IMR-90 (cell line): Measurements from ENCODE around the gene INPP4A. TPM values are rescaled to one million over a fixed set of nuclear protein-coding genes. Genes with fewer than 3 reads are reported as not detected.

Experiments
- ATAC-seq: fragments of 200-7000 bp; cut with Tn5 transposase; 2 replicates; pipeline ENCODE4 v1.9.1; 2020; ENCODE audit warnings: low read depth, mild to moderate bottlenecking, moderate library complexity
- BruUV-seq: library from RNA; stranded (reverse); fragments of 400-500 nt; replicated peaks from 2 replicates; lab custom pipeline; 2021; lab: Mats Ljungman, UMichigan
- CTCF ChIA-PET: fragments of 300-600 bp; formaldehyde crosslinking; extraction: SDS; loops from one replicate; lab custom pipeline; 2021; ENCODE audit warnings: antibody characterized with exemption; lab: Yijun Ruan, JAX
- POLR2A ChIA-PET: fragments of 300-600 bp; sonication (Branson Sonifier 250); formaldehyde crosslinking; loops from one replicate; lab custom pipeline; 2022; ENCODE audit warnings: antibody characterized with exemption; ENCODE audit not compliant: unreplicated experiment; lab: Charles Lee
- DNase-seq: peaks from one replicate; pipeline ENCODE4 v3.0.0; 2013
- H2AFZ ChIP-seq: replicated peaks from 2 replicates; pipeline ENCODE3; 2013; ENCODE audit warnings: low read length, mild to moderate bottlenecking; ENCODE audit not compliant: poor library complexity
- H2AK5ac ChIP-seq: 2 replicates; pipeline ENCODE4 v1.6.1; 2013; ENCODE audit warnings: low read depth, low read length, inconsistent platforms
- H2AK9ac ChIP-seq: replicated peaks from 2 replicates; pipeline ENCODE3; 2013; ENCODE audit warnings: mild to moderate bottlenecking, low read depth, low read length, moderate library complexity; ENCODE audit not compliant: poor library complexity
- H2BK120ac ChIP-seq: 2 replicates; pipeline ENCODE4 v1.6.1; 2013; ENCODE audit warnings: low read depth, low read length, inconsistent platforms
- H2BK15ac ChIP-seq: 3 replicates; pipeline ENCODE4 v1.6.1; 2013; ENCODE audit warnings: low read depth, low read length, inconsistent platforms
- H2BK20ac ChIP-seq: 2 replicates; pipeline ENCODE4 v1.6.1; 2013; ENCODE audit warnings: low read depth, mild to moderate bottlenecking, inconsistent platforms, low read length, moderate library complexity
- H2BK5ac ChIP-seq: 2 replicates; pipeline ENCODE4 v1.6.1; 2013; ENCODE audit warnings: mild to moderate bottlenecking, low read depth, low read length, inconsistent platforms; ENCODE audit not compliant: poor library complexity, severe bottlenecking
- H3K14ac ChIP-seq: replicated peaks from 2 replicates; pipeline ENCODE4 v1.6.1; 2013; ENCODE audit warnings: low read depth, low read length, inconsistent platforms
- H3K18ac ChIP-seq: 2 replicates; pipeline ENCODE4 v1.6.1; 2013; ENCODE audit warnings: low read depth, low read length, control low read depth
- H3K23ac ChIP-seq: 2 replicates; pipeline ENCODE4 v1.6.1; 2013; ENCODE audit warnings: low read depth, low read length, inconsistent platforms
- H3K27ac ChIP-seq: 2 replicates; pipeline ENCODE4 v1.5.1; 2013; ENCODE audit warnings: mild to moderate bottlenecking, control low read depth, low read length; ENCODE audit not compliant: insufficient read depth
- H3K27me3 ChIP-seq: 2 replicates; pipeline ENCODE4 v1.6.1; 2013; ENCODE audit warnings: low read length; ENCODE audit not compliant: control insufficient read depth, insufficient read depth
- H3K36me3 ChIP-seq: 2 replicates; pipeline ENCODE4 v1.6.1; 2013; ENCODE audit warnings: low read length, mixed read lengths; ENCODE audit not compliant: control insufficient read depth, insufficient read depth
- H3K4ac ChIP-seq: 2 replicates; pipeline ENCODE4 v1.6.1; 2013; ENCODE audit warnings: low read depth, low read length, inconsistent platforms
- H3K4me1 ChIP-seq: 2 replicates; pipeline ENCODE4 v1.6.1; 2013; ENCODE audit warnings: low read length, mixed read lengths; ENCODE audit not compliant: control insufficient read depth, insufficient read depth
- H3K4me2 ChIP-seq: 2 replicates; pipeline ENCODE4 v1.6.1; 2013; ENCODE audit warnings: low read depth, mild to moderate bottlenecking, control low read depth, low read length, moderate library complexity
- H3K4me3 ChIP-seq: 2 replicates; pipeline ENCODE4 v1.5.1; 2013; ENCODE audit warnings: low read depth, mild to moderate bottlenecking, control low read depth, low read length, moderate library complexity; ENCODE audit not compliant: insufficient read depth
- H3K56ac ChIP-seq: 2 replicates; pipeline ENCODE4 v1.6.1; 2013; ENCODE audit warnings: low read length, inconsistent platforms; ENCODE audit not compliant: insufficient read depth; ENCODE audit errors: extremely low read depth
- H3K79me1 ChIP-seq, 2 experiments: 2 replicates each; pipeline ENCODE4 v1.6.1; 2013; ENCODE audit warnings: low read length in 2 of 2, inconsistent platforms in 1 of 2, low read depth in 1 of 2
- H3K9ac ChIP-seq: 2 replicates; pipeline ENCODE4 v1.6.1; 2013; ENCODE audit warnings: low read depth, low read length, control low read depth
- H3K9me1 ChIP-seq: 2 replicates; pipeline ENCODE4 v1.6.1; 2013; ENCODE audit warnings: low read length, inconsistent platforms; ENCODE audit not compliant: insufficient read depth
- H3K9me3 ChIP-seq: 2 replicates; pipeline ENCODE4 v1.6.1; 2013; ENCODE audit warnings: low read length; ENCODE audit not compliant: control insufficient read depth, insufficient read depth
- H4K20me1 ChIP-seq: 2 replicates; pipeline ENCODE4 v1.6.1; 2013; ENCODE audit warnings: low read length, inconsistent platforms; ENCODE audit not compliant: insufficient read depth
- H4K5ac ChIP-seq: 2 replicates; pipeline ENCODE4 v1.6.1; 2013; ENCODE audit warnings: mild to moderate bottlenecking, low read depth, low read length, control low read depth
- H4K8ac ChIP-seq, 2 experiments: 2 replicates each; pipeline ENCODE4 v1.6.1; 2013; ENCODE audit warnings: low read depth in 2 of 2, low read length in 2 of 2, control low read depth in 1 of 2, inconsistent platforms in 1 of 2
- H4K91ac ChIP-seq: 2 replicates; pipeline ENCODE4 v1.6.1; 2013; ENCODE audit warnings: low read depth, low read length, inconsistent platforms; ENCODE audit not compliant: insufficient read depth
- BHLHE40 ChIP-seq: fragments of 150-350 bp; IDR thresholded peaks from 2 replicates; pipeline ENCODE4 v1.6.1; 2016; ENCODE audit warnings: mild to moderate bottlenecking, low read depth, low read length
- CHD1 ChIP-seq: IDR thresholded peaks from 2 replicates; pipeline ENCODE4 v1.6.1; 2012; ENCODE audit warnings: low read depth, low read length, improper control_type of control experiment
- MAZ ChIP-seq: IDR thresholded peaks from 2 replicates; pipeline ENCODE4 v1.6.1; 2012; ENCODE audit warnings: low read depth, mild to moderate bottlenecking, low read length, improper control_type of control experiment, moderate library complexity, borderline replicate concordance
- USF2 ChIP-seq: fragments of 150-350 bp; IDR thresholded peaks from 2 replicates; pipeline ENCODE4 v1.6.1; 2017; ENCODE audit warnings: mild to moderate bottlenecking, antibody characterized with exemption, low read length, low read depth
- WGBS, 2 experiments: methylation state at CpG; one replicate each; pipeline versions ENCODE4 v1.1.5 to v1.1.7; 2013; ENCODE audit warnings: missing lambda C conversion rate in 2 of 2; ENCODE audit not compliant: insufficient read length in 1 of 2; ENCODE audit errors: extremely low coverage in 2 of 2; 5-methylcytosine and 5-hydroxymethylcytosine counted together
- dilution Hi-C: fragments of 300-500 bp; cut with HindIII; formaldehyde crosslinking; loops from one replicate; pipeline ENCODE4 v1.14.3; 2018; ENCODE audit warnings: low sequenced_read_pairs; ENCODE audit not compliant: unreplicated experiment
- in situ Hi-C: fragments of 300-500 bp; cut with MboI; formaldehyde crosslinking; loops from 3 replicates; pipeline ENCODE4 v1.14.3; 2019; ENCODE audit warnings: low sequenced_read_pairs, inconsistent platforms, mixed read lengths
- intact Hi-C: fragments of 100-400 bp; cut with micrococcal nuclease; formaldehyde crosslinking; loops from 2 replicates; pipeline ENCODE4 v1.10.0; 2022
- polyA plus RNA-seq, 3 experiments: library from polyadenylated mRNA; depleted of rRNA; stranded (reverse); fragments of >200 nt; gene quantifications; 2 replicates each; pipeline ENCODE4 v1.2.3, GENCODE V29; 2012; ENCODE audit warnings: low replicate concordance in 1 of 3
- total RNA-seq: library from RNA; depleted of rRNA; stranded (reverse); fragments of >200 nt; gene quantifications from 2 replicates; pipeline ENCODE4 v1.2.3, GENCODE V29; 2012

Gene INPP4A
- total and polyA plus RNA-seq, 2 of the 4 experiments (the other 2 are of a cell fraction) = 14.5 to 27.1 TPM

GRCh38 chr2:98479959-98480524 lies 35.4 kb downstream of the INPP4A start:
- H4K8ac ChIP-seq = no peak overlapping the region
- BruUV-seq = no TSS peak
- POLR2A ChIA-PET = interaction anchor here (0.9 to 1.3 kb wide), 2 partner anchors 8 to 35 kb away, joined by 3 to 5 read pairs; partner anchors contain the start of gene INPP4A
- H4K20me1 ChIP-seq = peaks cover 79% of the 10 kb centered on the region
- no peak overlapping the region for H3K56ac ChIP-seq
- H2BK120ac ChIP-seq = no peak overlapping the region
- CTCF ChIA-PET = interaction anchor here (0.7 to 1.3 kb wide), 2 partner anchors 9 to 67 kb away, joined by 3 read pairs; no protein-coding TSS in a partner anchor
- H2AK5ac ChIP-seq = no peak overlapping the region
- H3K4ac ChIP-seq = no peak overlapping the region
- no peak overlapping the region for H2BK15ac ChIP-seq
- H3K4me1 ChIP-seq = peaks cover 11% of the 10 kb centered on the region
- no peak overlapping the region for H2AFZ ChIP-seq
- dilution Hi-C loops = no loop called here
- DNase-seq = peak; percentile 62
- H3K4me3 ChIP-seq = no peak overlapping the region
- H4K91ac ChIP-seq = no peak overlapping the region
- no peak overlapping the region for H3K9ac ChIP-seq
- in situ Hi-C loops = no loop called here
- no peak overlapping the region for H2BK5ac ChIP-seq
- no peak overlapping the region for H3K18ac ChIP-seq
- H3K9me1 ChIP-seq = peaks cover 12% of the 10 kb centered on the region; the same call in 1 of the 2 replicates
- H3K4me2 ChIP-seq = no peak overlapping the region
- H2BK20ac ChIP-seq = no peak overlapping the region
- ATAC-seq = peak; percentile 85
- no peak overlapping the region for H3K27ac ChIP-seq
- H3K14ac ChIP-seq = no peak overlapping the region
- H4K5ac ChIP-seq = no peak overlapping the region
- intact Hi-C loops = no loop called here
- H3K36me3 ChIP-seq = no peaks in the 10 kb centered on the region
- no peak for TF ChIP-seq MAZ
- no peak for TF ChIP-seq CHD1
- TF ChIP-seq BHLHE40 = no peak
- no peak for TF ChIP-seq USF2
- peaks cover 29 to 76% of the 10 kb centered on the region in 2 experiments; a peak in 3 of 4 replicates for H3K79me1 ChIP-seq
- H3K27me3 ChIP-seq = no peaks in the 10 kb centered on the region
- peak overlapping the region; percentile 29 for H2AK9ac ChIP-seq
- 66% methylated on average over 2 of the region's 4 CpGs; no CpG with 5 or more reads in 1 of the 2 experiments for WGBS, 2 experiments
- H3K9me3 ChIP-seq = no peaks in the 10 kb centered on the region
- no peak overlapping the region for H3K23ac ChIP-seq
